GM12801 (cell line): ENCODE measurements around the gene ZNF595.

Experiments used
- CTCF ChIP-seq: IDR thresholded peaks from one replicate; pipeline ENCODE4 v1.5.1; 2011; ENCODE audit warnings: control low read depth; ENCODE audit not compliant: insufficient read length; ENCODE audit errors: extremely low read depth

The ZNF595 gene

GRCh38 chr4:112771-113170 lies 59.6 kb downstream of the ZNF595 start:
- TF ChIP-seq CTCF = no peak

- no peak for TF ChIP-seq CTCF
Measured at GRCh38 chr4:113732-114131, 60.6 kb downstream of the ZNF595 start.

- no peak for TF ChIP-seq CTCF
Measured at GRCh38 chr4:114149-114548, 61.0 kb downstream of the ZNF595 start.

- no peak for TF ChIP-seq CTCF
Measured at GRCh38 chr4:116499-116898, 63.4 kb downstream of the ZNF595 start.

- TF ChIP-seq CTCF = no peak
Measured at GRCh38 chr4:120616-121015, 67.5 kb downstream of the ZNF595 start.

GRCh38 chr4:121408-122084 lies 68.4 kb downstream of the ZNF595 start:
- no peak for TF ChIP-seq CTCF

- no peak for TF ChIP-seq CTCF
Measured at GRCh38 chr4:124275-125081, 71.4 kb downstream of the ZNF595 start, which contains the start of gene ZNF718. ZNF718 (plus strand) TSS chr4:124501; CDS start chr4:124671, 170 bp downstream.
